Neural progenitor cell (in vitro differentiated cells): ENCODE results near the gene CEP83.

ENCODE experiments used
- CTCF ChIP-seq: fragments of 200-600 bp; sonication (generic); IDR thresholded peaks from 2 replicates; pipeline ENCODE4 v1.5.1; 2017; ENCODE audit warnings: antibody characterized with exemption, mild to moderate bottlenecking
- EZH2 ChIP-seq: fragments of 200-600 bp; sonication (generic); IDR thresholded peaks from 2 replicates; pipeline ENCODE4 v1.6.1; 2017; ENCODE audit warnings: antibody characterized with exemption, mild to moderate bottlenecking, moderate library complexity

DNA sequence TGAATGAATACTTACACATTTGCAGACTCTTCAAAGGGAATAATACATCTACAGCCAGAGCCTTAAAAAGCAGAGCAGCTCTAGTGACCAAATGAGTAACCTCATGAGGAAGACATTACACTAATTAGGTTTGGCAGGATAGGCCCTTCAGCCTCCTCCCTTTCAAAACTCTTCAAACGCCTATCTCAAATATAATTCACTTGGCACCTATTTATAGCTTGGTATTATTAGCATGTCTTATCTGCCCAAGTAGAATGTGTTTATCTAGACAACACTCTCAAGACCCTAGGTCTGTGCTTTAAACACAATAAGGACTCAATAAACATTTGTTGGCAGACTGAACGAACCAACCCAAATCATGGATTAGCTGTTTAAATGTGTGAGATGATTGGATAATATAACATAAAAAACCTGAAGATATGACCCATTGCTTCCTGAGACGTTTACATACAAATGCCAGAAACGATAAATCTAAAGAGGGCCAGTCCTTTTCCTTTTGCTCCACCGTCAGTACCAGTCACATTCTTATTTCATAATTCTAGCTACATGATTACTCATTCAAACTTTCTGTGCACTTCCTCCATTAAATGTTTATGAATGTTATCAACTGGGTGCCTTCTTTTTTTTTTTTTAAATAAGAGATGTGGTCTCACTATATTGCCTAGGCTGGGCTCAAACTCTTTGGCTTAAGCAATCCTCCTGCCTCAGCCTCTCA is 123.3 kb downstream of the CEP83 start:
- TF ChIP-seq EZH2 (no peak), CTCF (no peak)
